HG03039 (cell line): Measurements from ENCODE around the gene UFD1.

Experiments
- ATAC-seq: cut with Tn5 transposase; IDR thresholded peaks from one replicate; pipeline ENCODE4 v1.9.1; 2021; ENCODE audit warnings: mild to moderate bottlenecking, moderate library complexity; ENCODE audit not compliant: unreplicated experiment

The UFD1 gene

DNA sequence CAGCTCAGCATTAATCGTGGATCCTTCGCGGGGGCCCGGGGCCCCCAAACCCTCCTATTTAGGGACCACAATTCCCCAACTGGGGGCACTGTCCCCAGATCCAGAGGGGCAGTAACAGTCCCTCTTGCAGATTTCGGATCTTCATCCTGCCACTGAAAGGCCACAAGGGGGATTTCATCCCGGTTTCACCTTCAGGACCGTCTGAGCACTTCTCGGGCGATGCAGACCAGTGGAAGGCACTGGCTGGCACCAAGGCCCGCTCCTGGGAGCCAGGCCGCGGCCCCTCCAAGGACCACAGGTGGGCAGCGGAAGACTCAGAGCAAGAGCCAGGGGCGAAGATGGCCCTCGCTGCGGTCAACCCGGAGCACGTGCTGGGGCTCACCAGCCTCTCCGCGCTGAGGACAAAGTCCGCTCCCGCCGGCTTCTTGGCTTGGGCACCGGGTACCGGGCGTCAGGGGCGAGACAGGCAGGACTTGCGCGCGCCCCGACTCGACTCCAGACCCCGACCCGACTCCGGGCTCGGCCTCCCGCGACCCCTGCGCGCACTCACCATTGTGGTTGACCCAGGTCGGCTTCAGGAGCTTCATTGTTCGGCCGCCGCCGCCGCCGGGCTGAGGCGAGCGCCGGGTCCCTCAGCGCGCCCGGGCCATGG, 48.0 kb downstream of the UFD1 start:
- ATAC-seq = no peak

DNA sequence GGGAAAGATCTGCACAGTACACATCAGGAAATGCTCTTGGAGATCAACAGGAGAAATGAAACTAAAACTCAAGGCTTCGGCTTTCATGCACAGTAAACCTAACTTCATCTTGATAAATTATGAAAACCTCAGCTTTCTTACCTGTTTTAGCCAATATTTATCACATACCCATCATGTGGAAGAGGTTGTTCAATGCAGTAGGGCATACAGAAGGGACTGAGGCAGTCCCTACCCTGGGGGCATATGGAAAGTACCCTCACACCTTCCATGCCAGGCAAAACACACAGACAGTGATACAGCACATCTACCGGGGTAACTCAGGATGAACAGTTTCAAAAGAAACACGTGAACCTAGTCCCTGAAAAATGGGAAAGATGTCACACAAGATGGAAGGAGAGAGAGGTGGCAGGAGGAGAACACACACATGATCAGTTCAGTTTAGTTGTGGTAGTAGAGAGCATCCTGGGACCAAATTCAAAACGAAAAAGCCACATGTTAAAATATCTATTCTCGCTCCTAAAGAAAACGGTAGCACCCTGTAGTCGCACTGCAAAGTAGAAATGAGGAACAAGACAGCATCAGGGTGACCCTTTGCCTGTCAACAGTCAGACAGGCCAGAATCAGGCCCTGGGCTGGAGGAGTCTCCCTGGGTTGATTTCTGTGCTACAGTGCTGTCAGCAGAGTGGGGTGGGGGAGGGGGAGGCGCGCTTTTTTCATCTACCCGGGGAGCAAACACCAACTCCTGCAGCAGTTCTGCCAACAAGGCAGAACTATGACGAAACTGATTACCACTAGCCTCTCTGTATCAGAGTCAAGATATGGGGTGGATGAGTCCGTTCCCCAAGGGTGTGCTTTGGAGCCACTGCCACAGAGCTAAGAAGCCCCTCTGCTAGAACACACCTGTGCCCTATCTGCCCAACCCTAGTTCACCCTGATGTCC, 48.8 kb downstream of the UFD1 start:
- ATAC-seq = no peak

DNA sequence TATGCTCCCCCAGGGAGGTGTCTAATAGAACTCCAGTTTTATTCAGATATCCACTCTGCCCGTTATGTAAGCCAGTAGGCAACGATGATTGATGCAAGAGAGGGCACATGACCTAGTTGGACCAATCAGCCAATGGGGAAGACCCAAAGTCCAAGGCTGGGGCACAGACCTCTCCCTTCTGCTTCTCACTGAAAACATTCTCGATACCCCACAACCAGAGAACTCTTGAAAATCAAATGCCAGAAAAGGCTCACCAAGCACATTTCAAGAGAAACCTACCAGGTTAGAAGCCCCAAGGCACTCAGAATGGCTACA, 54.9 kb downstream of the UFD1 start:
- ATAC-seq = no peak

- no peak for ATAC-seq
Observed at GRCh38 chr22:19422440-19423301, 56.3 kb downstream of the UFD1 start.

DNA sequence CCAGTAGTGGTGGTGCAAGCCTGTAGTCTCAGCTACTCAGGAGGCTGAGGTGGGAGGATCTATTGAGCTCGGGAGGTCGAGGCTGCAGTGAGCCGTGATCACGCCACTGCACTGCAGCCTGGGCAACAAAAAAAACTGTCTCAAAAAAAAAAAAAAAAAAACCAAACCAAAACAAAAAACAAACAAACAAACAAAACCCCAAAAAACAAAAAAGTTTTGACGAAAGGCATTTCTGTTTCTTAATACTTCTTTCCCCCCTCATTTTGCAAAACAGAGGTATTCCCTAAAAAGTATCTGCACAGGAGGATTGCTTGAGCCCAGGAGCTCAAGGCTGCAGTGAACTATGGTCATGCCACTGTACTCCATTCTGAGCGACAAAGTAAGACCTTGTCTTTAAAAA, 58.7 kb downstream of the UFD1 start:
- no peak for ATAC-seq

GRCh38 chr22:19419464-19420178, 59.4 kb downstream of the UFD1 start:
- ATAC-seq = no peak

DNA sequence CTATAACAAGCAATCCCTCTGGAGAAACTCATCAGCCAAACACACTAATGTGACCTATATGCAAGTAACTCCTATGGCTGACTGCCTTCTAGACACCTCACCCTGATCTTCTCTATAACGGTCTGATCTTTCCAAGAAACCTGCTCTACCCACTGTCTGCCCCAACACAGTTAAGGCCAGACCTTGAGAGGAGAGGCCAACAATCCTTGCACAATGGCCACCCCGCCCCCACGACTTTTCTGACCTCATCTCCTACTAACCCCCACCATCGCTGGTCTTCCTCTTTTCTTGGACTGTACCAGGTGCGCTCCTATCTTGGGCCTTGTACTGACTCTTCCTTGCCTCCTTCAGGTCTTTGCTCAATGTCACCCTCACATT, 59.9 kb downstream of the UFD1 start:
- no peak for ATAC-seq

- ATAC-seq = no peak
Observed at GRCh38 chr22:19412923-19413322, 66.1 kb downstream of the UFD1 start.

DNA sequence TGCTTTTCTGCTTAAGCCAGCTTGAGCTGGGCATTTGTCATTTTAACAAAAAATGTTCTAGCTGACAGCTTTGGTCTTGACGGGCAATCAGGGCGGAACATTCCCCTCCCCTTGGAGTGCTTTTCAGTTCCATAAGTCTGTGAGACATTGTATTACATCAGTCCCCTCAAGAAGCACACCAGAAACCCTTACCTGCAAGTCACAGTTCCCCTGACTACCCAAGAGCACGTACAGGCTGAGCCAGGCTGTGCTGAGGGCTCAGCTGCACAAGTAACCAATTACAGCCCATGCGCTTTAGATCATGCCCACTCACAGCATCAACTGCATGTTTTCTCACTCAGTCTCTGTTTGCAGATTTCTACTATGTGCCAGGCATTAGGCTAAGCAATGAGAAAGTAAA, 66.5 kb downstream of the UFD1 start:
- ATAC-seq = no peak

DNA sequence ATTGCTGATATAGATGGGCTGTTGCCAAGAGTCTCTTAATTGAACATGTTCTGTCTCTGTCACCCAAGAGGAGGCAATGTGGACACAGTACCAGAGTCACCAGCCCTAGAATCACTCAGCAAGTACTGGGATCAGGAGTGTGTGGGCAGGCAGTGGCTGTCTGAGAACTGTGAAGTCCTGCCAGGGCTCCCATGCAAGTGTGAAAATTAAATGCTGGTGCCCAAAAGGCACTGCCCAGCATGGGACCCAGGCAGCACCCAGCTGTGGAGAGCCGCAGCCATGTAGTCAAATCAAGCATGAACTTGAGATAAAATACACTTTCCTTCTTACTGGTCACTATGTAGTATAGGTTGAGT, 67.3 kb downstream of the UFD1 start:
- ATAC-seq = no peak

DNA sequence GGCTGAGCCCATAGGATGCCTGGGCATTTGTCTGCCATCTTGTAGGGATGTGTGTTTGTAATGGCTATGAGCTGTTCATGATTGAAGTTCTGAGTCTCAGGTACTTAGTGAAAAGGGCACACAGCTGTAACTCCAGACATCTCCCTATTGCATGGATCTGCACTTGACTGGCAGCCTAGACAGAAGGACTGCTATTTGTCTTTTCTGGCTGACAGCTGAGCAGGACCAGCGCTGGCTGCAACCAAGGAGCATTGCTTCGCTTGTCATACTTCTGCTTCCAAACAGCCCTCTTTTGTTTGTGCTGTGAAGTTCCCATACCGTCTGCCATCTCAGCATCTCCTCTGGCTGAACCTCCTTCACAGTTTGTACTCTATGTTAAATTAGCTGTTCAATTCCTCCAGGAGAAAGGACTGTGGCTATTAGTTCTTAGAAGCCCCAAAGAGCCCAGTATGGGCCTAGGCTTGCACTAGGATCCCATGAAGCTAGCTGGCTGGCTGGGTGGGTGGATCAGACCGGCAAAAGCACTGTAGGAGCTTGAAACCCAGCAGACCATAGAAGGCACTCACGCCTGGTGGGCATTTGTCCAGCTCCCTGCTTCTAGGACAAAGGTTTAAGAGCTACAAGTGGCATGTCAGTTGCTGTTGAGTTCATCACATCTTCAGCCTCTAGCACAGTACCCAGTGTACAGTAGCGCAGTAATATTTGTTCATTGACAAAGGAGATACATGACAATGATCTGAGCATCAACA, 67.9 kb downstream of the UFD1 start:
- no peak for ATAC-seq

GRCh38 chr22:19407649-19408606, 71.1 kb downstream of the UFD1 start:
- no peak for ATAC-seq

DNA sequence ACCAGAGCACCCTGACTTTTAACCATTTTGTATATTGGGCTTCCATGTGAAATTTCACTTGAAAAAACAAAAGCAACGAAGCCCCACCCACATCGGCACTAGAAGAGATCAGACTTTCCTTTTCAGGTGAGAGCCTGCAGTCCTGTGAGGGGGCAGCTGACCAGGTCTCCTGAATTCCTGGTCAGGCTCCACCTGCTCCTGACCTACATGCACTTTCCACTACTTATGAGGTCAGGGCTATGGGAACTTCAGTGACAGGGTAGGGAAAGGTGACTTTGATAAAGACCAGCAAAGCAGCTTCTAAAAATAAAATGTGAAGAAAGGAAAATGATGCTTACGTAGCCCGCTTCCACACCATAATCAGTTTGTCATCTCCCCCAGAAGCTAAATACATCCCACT, 72.1 kb downstream of the UFD1 start:
- no peak for ATAC-seq

GRCh38 chr22:19406281-19406811, 72.6 kb downstream of the UFD1 start:
- no peak for ATAC-seq

GRCh38 chr22:19405652-19406051, 73.3 kb downstream of the UFD1 start:
- ATAC-seq = no peak

DNA sequence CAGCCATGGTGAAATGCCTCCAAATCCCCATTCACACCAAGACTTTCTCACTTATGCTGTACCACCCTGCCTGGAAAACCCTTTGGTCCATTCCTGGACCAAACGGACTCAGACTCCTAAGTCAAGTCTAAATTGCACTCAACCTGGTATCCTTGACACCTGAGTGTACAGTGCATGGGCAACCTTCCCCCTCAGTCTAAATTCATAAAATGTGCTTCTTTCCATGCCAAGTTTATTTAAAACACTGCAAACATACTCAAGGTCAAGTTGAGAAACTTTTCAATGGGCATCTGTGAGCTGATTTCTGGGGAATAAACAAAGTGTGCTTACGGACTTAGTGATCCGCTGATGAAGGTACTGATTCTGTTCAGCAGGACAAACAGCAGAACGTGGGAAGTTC, 73.9 kb downstream of the UFD1 start:
- no peak for ATAC-seq

DNA sequence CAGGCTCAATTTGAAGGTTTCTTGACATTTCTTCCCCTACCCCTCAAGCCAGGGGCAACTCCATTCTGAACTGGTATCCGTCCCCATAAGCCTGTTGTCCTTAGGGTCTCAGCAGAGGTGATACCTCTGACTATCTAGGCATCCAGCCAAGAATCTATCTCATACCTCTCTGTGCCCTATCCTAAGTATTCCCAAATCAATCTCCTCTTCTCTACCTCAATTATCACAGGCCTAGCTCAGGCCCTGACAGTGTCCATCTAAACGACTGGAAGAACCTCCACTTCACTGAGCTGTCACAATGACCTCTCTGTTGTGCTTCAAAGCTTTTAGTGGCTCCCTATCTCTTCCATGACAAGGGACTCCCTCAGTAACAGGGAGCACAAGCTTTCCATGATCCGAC, 74.3 kb downstream of the UFD1 start:
- ATAC-seq = no peak

GRCh38 chr22:19402642-19403191, 76.3 kb downstream of the UFD1 start:
- ATAC-seq = no peak

DNA sequence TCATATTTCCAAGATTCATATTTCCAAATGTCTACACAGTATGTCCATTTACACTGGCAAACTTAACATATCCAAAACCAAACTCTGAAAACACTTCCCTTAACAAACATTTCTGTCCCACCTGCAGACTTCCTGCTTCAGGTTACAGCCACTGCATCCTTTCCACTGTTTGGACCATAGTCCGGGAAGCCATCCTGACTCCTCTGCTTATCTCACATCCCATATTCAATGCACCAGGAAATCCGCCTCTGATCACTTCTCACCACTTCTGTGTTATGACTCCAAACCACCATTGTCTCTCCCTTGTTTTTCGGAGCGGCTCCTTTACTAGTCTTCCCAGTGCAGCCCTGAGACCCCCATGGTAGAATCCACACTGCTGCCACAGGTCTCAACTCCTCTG, 77.5 kb downstream of the UFD1 start:
- no peak for ATAC-seq
